GM21717 (cell line): Measurements from ENCODE around the gene DDX5.
"Not testable (repeated sequence)": the region's sequence is repeated elsewhere in the genome, so short reads cannot be mapped to it uniquely, and the experiment has no call there.

Experiments
- ATAC-seq: cut with Tn5 transposase; IDR thresholded peaks from one replicate; pipeline ENCODE4 v1.9.1; 2021; ENCODE audit warnings: mild to moderate bottlenecking, moderate library complexity; ENCODE audit not compliant: unreplicated experiment

The DDX5 gene

DNA sequence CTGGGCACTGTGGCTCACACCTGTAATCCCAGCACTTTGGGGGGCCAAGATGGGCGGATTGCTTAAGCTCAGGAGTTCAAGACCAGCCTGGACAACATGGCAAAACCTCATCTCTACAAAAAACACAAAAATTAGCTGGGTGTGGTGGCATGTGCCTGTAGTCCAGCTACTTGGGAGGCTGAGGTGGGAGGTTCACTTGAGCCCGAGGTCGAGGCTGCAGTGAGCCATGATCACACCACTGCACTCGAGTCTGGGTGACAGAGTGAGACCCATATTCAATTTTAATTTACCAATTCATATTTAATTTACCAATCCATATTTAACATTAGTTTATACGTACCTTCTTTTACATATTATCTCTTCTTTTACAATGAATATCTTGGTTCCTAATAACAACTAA is 10.8 kb downstream of the DDX5 start:
- not testable (repeated sequence) for ATAC-seq

DNA sequence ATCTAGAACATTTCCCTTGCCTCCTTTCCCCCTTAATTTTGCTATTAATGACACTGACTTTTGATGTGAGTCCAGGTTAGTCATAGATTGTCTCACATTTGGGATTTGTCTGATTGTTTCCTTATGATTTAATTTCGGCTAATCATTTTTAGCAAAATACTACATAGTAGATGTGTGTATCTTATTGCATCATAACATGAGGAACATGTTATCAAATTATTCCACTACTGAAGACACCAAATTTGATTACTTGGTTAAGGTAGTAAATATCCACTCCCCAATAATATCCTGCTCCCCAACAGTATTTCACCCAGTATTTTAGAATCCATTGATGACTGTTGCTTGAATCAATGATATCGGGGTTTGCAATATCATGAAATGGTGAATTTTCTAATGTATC is 12.0 kb downstream of the DDX5 start:
- ATAC-seq: no peak

DNA sequence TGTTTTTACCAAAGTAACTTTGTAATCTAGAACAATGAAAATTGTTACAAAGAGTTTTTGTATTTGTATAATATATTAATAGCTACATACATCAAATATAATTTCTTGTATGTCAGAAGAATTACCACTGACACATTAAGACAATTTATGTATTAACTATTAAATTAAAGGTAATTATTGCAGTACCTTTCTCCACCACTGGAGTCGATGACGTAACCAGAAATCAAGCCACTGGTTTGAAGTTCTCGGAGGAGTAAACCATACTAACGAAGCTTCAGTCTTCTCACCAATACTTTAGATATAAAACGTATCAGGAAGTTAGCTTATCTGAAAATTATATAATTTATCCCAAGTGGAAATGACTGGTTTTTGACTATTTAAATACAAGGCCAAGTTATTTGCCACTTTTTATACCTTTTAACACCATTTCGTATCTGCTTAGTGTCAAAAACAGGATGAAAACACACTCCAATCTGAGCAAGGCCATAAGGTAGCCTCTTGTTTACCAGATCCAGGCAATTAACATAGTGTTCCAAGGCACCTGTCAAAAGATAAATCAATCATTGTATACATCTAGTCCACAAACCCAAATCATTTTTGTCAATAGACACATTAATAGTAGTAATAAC is 13.5 kb downstream of the DDX5 start:
- ATAC-seq: no peak

DNA sequence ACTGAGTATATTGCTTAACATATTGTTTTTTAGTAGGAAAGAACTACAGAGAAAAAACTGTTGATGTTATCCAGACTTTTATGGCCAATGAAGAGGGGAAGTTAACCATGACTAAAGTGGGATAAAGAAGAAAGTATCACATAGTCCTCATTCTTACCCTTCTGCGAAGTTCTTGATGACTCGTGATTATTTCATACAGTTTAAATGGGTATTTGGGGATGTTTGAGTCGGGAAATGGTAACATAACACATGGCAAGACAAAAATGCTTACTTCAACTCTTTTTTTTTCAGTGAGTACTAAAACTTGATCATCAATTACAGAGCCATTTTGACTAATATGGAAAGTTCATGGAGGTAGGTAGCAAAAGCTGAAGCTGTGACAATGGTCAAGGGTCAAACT is 14.1 kb downstream of the DDX5 start:
- ATAC-seq: no peak

DNA sequence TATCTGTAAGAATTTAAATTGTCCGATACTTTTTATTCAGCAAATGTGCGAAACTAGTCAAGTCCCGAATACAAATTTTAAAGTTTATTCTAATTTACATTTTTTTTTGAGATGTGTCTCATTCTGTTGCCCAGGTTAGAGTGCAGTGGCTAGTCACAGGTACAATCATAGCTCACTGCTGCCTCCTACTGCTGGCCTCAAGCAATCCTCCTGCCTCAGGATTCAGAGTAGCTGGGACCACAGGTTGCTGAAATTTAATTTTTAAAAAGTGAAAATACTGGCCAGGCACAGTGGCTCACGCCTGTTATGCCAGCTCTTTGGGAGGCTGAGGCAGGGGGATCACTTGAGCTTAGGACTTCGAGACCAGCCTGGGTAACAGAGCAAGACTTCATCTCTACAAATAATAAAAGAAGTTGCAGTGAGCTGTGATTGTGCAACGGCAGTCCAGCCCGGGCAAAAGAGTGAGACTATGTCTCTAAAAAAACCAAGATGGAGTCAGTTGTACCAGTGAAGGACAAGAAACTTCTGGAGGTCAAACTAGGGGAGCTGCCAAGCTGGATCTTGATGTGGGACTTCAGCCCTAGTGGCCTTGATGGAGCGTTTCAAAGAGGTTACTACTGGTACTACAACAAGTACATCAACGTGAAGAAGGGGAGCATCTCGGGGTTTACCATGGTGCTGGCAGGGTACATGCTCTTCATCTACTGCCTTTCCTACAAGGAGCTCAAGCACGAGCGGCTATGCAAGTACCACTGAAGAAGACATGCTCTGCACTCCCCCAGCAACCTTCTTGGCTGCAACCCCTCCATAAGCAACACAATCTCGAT is 14.8 kb downstream of the DDX5 start:
- ATAC-seq: no peak

DNA sequence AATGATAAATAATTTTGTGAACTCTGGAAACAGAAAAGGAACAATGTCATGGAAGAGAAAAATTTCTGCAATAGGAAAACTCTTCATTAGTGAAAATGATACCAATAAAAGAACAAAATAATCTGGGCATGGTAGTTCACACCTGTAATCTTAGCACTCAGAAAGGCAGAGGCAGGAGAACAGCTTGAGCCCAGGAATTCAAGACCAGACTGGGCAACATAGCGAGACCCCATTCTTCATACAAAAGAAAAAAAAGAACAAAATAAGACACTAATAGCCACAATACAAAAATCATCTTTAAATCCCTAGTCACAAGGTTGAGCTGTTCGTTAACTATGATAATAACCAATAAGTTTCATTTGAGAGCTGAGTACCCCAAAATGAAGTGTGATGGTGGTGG is 17.8 kb downstream of the DDX5 start:
- ATAC-seq: no peak

DNA sequence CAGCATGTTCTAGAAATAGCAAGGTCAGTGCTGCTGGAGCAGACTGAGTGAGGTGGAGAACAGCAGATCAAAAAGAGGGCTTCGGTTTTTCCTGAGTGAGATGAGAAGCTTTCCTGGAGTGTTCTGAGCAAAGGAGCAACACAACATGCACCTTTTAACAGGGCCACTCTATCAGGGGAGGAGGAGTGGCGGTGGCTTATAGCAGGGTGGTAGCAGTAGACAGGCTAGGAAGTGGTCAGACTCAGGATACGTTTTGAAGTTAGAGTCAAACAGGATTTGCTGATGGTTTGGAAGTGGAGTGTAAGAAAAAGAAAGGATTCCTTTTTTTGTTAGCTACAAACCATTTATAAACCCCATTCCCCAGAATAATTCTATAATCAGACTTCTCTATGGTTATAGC is 21.7 kb downstream of the DDX5 start:
- ATAC-seq: no peak

DNA sequence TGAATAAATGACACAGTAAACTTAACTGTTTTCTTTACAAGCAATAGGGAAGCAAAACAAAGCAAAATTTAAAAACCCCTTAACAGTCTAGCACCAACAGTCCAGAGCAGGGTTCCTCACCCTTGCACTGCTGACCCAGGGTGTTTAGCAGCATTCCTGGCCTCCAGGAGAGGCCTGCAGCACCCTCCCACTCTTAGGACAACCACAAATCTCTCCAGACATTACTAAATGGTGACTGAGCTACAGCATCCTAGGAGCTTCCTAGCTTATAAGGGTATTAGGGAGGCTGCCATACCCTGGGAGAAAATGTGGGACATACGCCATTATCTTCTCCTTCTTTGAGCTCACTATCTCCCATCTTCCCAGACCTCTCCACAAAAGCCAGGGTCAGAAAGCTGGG is 25.1 kb downstream of the DDX5 start:
- no peak for ATAC-seq

DNA sequence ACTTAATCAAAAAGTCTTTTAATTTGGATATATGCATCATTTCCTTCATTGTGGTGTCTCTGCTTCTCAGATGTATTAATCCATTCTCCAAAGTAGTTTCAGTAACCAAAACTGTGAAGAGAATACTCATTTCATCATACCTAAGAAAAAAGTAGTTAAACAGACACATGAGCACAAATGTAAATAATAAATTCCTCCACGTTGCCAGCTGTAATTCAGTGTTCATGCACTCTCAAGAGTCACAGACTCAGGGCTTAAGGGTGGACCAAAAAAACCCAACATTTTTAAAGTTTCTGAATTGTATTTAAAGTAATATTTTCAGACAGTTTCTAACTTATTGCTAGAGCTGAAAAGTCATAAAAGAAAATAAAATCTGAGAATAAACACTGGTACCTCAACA is 28.2 kb downstream of the DDX5 start:
- ATAC-seq: no peak

DNA sequence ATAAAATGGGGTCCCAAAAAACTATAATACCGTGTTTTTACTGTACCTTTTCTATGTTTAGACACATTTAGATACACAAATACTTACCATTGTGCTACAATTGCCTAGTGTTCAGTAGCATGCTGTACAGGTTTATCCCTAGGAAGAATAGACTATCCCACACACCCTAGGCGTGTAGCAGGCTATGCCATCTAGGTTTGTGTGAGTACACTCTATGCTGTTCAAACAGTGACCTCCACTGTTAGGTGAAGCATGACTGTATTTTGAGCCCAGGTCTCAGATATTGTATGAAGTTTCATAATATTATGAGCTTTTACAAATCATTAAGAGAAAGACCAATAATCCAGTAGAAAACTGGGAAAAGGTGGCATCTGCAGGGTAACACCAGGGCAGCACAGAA is 33.5 kb downstream of the DDX5 start:
- ATAC-seq: no peak

DNA sequence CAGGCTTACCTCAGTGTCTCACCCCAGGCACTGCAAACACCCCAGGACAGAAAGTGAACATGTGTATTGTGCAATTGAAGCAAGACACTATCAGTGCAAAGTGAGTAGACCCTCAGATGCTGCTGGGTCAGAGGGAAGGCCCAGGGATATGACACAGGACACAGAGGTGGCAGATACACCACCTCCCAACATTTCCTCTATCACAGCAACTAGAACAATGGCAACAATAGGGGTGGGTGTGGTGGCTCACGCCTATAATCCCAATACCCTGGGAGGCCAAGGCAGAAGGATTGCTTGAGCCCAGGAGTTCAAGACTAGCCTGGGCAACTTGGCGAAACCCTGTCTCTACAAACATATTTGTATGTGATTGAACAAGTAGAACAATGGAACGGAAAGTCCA is 34.6 kb downstream of the DDX5 start:
- ATAC-seq: no peak

DNA sequence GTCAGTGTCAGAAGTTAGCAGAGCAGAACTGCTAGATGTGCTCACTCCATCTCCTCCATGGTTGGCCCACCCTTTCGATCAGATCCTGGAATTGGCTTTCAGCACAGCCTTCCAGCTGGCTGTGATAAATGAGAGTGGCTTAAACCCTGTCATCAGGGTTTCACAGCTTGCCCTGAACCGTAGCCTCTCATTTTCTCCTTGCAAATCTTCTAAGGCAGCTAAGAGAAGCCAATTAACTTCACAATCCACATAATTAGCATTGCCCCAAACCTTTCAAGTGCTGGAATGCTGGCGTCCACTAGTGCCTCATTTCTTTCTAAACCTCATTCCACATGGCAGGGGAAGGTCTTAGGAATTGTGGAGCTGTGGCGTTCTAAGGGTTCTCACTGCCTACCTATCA is 35.5 kb downstream of the DDX5 start:
- no peak for ATAC-seq

DNA sequence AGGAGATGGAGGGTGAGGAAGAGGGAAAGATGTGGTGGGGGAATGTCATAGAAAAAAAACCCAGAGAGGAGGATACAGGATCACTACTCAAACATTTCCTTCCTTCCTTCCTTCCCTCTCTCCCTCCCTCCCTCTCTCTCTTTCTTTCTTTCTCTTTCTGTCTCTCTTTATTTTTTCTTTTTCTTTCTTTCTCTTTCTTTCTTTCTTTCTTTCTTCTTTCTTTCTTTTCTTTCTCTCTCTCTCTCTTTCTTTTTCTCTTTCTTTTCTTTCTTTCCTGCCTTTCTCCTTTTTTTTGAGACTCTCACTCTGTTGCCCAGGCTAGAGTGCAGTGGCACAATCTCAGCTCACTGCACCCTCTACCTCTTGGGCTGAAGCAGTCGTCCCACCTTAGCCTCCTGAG is 39.3 kb downstream of the DDX5 start:
- ATAC-seq: not testable (repeated sequence)

DNA sequence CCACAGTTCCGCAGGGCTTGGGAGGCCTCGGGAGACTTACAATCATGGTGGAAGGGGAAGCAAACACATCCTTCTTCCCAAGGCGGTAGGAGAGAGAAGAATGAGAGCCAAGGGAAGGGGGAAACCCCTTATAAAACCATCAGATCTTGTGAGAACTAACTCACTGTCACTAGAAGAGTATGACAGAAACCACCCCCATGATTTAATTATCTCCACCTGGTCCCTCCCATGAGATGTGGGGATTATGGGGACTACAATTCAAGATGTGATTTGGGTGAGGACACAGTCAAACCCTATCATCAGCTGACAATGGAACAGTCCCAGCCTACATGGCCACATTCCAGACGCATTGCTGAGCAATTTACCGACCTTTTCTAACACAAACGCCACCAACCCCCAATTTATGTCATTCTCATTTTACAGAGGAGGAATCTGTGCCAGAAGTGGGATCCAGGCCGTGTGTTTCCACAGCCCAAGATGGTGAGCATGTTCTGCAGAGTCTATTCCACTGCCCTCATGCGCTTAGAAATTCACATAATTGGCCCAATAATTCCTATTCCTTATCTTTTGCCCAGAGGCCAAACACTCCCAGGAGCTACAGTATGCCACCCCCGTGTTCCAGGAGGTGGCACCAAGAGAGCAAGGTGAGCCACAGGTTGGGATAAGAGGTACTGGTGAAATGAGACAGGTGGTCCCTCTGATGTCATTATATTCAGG is 39.9 kb downstream of the DDX5 start:
- ATAC-seq: no peak

DNA sequence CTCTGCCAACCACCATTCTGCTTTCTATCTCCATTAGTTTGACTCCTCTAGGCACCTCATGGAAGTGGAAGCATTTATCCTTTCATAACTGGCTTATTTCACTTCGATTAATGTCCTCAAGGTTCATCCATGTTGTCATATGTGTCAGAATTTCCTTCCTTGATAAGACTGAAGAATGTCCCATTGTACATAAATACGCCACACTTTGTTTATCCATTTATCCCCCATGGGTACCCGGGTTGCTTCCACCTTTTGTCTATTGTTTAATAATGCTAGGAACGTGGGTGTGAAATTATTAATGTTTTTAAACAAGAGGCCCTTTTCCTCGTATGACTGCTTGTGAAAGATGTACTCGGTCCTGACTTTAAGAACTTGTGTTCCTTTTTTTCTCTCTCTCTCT is 44.3 kb downstream of the DDX5 start:
- ATAC-seq: no peak

DNA sequence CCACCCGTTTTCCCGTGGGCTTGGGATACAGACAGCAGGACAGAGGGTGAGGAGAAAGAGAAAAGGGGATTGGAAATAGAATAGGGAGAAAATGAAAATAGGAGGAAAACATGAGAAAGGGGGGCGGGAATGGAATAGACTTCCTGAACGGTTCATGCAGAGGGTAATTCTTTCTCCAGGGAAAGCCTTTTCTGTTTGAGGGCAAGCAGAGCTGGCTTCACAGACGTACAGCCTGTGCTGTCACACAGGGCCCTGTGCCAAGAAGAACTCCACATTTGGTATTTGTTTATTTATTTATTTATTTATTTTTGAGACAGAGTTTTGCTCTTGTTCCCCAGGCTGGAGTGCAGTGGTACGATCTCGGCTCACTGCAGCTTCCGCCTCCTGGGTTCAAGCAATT is 45.1 kb downstream of the DDX5 start:
- no peak for ATAC-seq

DNA sequence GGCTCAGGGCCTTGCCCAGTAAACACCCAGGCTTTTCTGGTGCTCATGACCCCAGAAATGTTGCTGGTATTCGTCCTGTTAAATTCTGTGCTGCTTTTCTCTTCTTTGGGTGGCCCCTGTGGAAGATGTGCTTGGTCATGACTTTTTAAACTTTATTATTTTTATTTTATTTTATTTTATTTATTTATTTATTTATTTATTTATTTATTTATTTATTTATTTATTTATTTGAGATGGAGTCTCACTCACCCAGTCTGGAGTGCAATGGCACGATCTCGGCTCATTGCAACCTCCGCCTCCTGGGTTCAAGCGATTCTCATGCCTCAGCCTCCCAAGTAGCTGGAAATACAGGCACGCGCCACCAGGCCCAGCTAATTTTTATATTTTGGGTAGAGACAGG is 46.3 kb downstream of the DDX5 start:
- not testable (repeated sequence) for ATAC-seq

DNA sequence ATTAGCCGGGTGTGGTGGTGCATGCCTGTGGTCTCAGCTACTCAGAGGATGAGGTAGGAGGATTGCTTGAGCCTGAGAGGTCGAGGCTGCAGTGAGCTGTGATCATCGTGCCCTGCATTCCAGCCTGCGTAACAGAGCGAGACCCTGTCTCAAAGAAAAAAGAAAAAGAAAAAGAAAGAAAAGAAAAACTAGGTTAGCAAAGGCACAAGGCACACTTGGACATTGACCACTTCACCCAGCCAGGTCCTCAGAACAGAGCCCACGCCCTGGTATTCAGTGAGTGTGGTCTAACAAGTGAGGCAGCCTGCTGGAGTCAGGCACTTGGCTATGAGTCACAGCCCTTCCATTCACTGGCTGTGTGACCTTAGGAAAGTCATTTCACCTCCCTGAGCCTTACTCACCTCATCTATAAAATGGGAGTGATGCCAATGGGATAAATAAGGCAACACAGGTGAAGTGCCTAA is 46.8 kb downstream of the DDX5 start:
- ATAC-seq: no peak

DNA sequence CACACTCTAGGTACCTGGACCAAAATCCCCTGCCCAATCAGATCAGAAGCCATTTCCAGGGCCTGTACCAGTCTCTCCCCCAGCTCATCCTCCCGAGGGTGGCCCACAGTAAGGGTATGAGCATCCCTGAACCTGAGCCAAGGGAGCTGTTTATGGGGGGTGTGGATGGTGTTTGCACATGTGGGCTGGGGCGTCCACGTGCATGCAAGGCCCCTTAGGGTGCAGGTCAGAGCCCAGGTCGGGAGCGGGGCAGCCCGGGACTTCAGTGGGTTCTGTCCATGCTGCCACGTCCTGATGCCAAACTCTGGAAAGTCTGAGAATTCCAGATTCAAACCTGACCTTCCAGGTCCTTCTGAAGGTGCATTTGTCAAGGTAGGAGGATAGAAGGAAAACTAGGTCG is 47.3 kb downstream of the DDX5 start:
- ATAC-seq: no peak

DNA sequence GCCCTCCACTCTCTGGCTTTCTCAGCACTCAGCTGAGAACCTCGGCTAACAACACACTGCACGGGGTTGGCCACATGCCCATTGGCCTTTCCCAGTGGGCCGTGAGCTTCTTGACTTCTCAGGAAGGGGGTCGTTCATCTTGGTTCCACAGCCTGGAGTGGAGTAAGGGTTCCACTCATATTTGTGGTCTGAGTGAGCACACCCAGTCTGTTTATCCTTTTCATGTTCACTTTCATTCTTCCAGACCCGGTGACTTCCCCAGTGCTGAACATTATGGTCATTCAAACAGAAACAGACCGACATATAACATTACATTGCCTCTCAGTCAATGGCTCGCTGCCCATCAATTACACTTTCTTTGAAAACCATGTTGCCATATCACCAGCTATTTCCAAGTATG is 48.9 kb downstream of the DDX5 start:
- ATAC-seq: no peak

DNA sequence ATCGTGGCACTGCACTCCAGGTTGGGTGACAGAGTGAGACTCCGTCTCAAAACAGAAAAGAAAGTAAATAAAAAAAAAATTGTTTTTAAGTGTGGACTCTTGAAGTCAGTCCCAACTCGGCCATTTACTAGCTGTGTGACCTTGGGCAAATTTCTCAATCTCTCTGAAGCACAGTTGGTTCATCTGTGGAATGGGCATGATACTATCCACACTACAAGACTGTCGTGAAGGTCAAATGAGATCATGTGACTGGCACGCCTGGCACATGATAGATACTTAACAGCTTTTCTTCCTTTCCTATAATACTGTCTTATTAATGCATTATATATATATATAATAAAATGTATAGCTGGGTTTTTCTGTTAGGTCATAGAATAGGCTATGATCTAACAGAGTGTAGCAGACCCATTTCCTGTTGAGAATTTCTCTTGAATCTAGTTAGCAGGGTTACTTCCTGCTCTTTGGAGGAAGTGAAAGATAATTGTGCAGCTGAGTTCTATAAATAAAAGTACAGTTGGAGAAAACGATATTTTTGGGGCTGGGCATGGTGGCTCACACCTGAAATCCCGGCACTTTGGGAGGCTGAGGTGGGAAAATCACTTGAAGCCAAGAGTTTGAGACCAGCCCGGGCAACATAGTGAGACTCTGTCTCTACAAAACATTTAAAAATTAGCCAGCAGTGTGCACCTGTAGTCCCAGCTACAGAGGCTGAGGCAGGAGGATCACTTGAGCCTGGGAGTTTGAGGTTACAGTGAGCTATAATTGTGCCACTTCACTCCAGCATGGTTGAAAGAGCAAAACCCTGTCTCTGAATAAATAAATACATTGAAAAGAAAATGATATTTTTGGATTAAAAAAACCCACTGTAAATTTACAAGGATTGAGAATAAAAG is 49.9 kb downstream of the DDX5 start:
- no peak for ATAC-seq
